GM18951 (cell line): ENCODE measurements around the gene ZXDC.

ENCODE experiments used
- POLR2A ChIP-seq: IDR thresholded peaks from 4 replicates; pipeline ENCODE4 v1.6.1; 2011; ENCODE audit warnings: mild to moderate bottlenecking; ENCODE audit not compliant: insufficient read length, insufficient read depth; ENCODE audit errors: extremely low read depth
- in situ Hi-C: fragments of 300-500 bp; cut with MboI; formaldehyde crosslinking; loops from one replicate; pipeline ENCODE4 v1.12.0; 2022; ENCODE audit warnings: low sequenced_read_pairs, mixed read lengths, inconsistent platforms; ENCODE audit not compliant: unreplicated experiment

ZXDC gene

GRCh38 chr3:126423191-126424038 lies 52.3 kb downstream of the ZXDC start:
- no peak for TF ChIP-seq POLR2A
- in situ Hi-C loops: no loop called here

- TF ChIP-seq POLR2A: no peak
- in situ Hi-C loops: no loop called here
Measured at GRCh38 chr3:126422571-126423091, 53.1 kb downstream of the ZXDC start.

GRCh38 chr3:126422121-126422520 lies 53.6 kb downstream of the ZXDC start:
- no peak for TF ChIP-seq POLR2A
- in situ Hi-C loops: no loop called here

GRCh38 chr3:126421573-126422119 lies 54.0 kb downstream of the ZXDC start:
- TF ChIP-seq POLR2A: no peak
- in situ Hi-C loops: no loop called here

GRCh38 chr3:126419886-126420786 lies 55.6 kb downstream of the ZXDC start:
- in situ Hi-C loops: no loop called here
- TF ChIP-seq POLR2A: no peak

- in situ Hi-C loops: no loop called here
- TF ChIP-seq POLR2A: no peak
Measured at GRCh38 chr3:126419151-126419703, 56.5 kb downstream of the ZXDC start.

GRCh38 chr3:126418661-126419131 lies 57.0 kb downstream of the ZXDC start:
- in situ Hi-C loops: no loop called here
- no peak for TF ChIP-seq POLR2A

GRCh38 chr3:126417981-126418530 lies 57.6 kb downstream of the ZXDC start:
- no peak for TF ChIP-seq POLR2A
- in situ Hi-C loops: no loop called here

- in situ Hi-C loops: no loop called here
Measured at GRCh38 chr3:126417515-126417914, 58.2 kb downstream of the ZXDC start.

GRCh38 chr3:126416943-126417342 lies 58.7 kb downstream of the ZXDC start:
- in situ Hi-C loops: no loop called here
- no peak for TF ChIP-seq POLR2A

More at GRCh38 chr3:126417515-126417914, 58.2 kb downstream of the ZXDC start:
- TF ChIP-seq POLR2A: no peak

GRCh38 chr3:126415661-126416591 lies 59.8 kb downstream of the ZXDC start:
- in situ Hi-C loops: no loop called here
- TF ChIP-seq POLR2A: no peak

GRCh38 chr3:126414961-126415660 lies 60.6 kb downstream of the ZXDC start:
- in situ Hi-C loops: no loop called here
- no peak for TF ChIP-seq POLR2A
